NCI-H1436 treated with DMSO at 0.1 percent for 48 hours (cell line): ENCODE measurements around the gene CRACR2A.

Source experiments
- DNase-seq: peaks from one replicate; lab custom pipeline; 2025; lab: John Stamatoyannopoulos, UW

Gene CRACR2A

DNA sequence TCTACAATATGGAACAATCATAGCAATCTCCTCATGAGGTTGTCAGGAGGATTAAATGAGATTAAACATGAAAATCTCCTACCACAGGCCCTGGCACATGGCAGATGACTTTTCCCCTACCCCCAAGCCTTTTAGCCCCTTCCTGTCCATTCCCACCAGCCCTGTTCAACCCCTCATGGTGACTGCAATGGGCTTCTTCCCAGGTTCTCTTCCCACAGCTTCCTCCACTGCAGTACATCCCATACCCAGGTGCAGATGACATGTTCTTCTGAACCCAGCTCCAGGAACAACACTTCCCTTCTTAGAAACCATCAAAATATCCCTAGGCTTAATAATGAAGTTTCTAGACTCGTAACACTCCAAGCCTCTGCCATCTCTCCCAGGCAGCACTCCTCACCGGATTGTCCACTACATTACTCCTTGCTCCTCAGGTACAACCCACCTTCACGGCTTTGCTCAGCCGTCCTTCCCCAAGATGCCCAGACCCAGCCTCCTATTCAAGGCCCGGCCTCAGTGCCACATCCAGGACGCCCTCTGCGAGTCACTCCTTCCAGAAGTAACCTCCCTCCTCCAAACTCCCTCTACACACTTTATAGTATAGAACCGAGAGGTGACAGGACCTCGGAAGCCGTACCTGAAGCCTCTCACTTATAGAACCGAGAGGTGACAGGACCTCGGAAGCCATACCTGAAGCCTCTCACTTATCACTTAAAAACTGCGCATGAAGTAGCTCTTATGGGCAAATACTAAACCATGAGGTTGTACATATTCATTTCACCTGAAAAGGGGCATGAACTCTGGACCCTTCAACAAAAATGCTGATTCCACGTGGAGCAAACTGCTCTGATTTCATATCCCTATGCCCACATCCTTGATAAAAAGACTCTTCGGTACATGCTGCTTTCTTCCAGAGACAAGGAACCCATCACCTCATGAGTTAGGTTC lies 1.5 kb downstream of the CRACR2A start:
- no peak for DNase-seq

DNA sequence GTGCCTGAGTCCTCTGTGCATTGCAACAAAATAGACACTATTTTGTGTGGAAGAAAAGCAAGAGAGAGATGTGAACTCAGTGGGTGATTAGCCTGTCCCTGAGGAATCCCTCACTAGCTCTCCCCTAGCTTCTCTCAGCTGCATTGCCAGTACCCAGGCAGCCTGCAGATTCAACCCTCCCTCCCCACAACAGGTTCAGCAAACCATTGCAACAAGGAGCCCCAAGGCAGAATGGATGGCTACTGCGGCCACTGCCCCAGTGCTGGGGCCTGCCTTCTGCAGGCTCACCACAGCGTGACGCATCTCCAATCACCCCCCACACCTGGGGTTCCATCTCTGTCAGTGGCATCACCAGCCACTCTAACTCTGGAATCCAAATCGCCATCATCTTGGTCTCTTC lies 2.3 kb downstream of the CRACR2A start:
- no peak for DNase-seq

DNA sequence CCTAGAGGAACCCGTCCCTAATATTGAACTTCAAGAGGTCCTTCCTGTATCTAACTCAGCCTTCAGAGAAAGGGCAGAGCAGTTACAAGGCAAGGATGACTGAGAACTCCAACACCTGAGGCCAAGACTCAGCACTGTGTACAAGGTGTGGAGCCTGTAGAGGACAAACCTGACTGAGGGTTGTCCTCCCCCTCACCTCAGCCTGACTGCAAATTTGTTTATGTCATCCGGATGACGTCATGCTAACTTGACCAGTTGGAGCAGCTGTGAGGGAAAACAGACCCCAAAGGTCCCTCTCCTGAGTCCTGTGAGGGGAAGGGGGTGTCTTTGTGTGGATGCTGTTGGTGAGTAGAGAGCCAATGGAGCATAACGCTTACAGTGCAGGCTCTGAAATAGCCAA lies 4.3 kb downstream of the CRACR2A start:
- DNase-seq: no peak

DNA sequence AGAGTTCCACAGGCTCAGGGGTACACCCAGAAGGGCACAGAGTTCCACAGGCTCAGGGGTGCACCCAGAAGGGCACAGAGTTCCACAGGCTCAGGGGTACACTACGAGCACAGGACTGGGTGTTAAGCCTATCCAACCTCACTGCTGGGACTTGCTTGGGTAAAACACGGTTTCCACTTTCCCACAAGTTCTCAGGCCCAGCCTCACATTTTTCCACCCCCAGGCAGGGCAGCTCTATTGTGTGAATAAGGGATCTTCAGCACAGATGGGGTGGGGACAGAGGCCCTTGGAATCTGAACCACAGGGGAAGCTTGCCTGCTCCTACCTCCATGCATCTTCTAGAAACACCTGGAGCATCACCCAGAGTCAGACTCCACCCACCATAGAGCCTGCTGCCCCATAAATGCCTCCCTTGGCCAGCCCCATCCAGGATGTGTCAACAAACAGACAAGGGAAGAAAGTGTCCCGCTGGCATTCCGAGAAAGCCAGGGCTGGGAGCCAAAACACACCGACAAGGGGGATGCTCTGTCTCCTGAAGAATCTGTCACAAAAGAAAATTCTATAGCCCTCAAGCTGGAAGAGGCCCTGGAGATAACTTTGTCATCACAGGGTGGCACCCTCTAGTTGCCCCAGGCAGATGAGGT lies 4.8 kb downstream of the CRACR2A start:
- no peak for DNase-seq

DNA sequence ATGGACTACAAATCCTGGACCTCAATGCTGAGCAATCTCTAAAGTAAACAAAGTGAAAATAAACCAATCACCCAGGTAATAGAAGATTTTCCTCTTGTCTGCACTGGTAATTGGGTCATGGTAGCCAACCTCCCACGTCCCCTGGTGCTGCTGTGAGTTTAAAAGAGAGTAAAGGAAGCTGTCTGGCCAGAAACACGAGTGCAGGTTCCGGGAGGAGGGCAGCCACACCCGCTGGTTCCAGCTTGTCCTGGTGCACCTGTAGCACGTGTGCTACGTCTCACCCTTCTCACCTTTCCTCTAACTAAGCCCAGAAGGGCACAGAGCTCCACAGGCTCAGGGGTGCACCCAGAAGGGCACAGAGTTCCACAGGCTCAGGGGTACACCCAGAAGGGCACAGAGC lies 5.4 kb downstream of the CRACR2A start:
- DNase-seq: no peak

DNA sequence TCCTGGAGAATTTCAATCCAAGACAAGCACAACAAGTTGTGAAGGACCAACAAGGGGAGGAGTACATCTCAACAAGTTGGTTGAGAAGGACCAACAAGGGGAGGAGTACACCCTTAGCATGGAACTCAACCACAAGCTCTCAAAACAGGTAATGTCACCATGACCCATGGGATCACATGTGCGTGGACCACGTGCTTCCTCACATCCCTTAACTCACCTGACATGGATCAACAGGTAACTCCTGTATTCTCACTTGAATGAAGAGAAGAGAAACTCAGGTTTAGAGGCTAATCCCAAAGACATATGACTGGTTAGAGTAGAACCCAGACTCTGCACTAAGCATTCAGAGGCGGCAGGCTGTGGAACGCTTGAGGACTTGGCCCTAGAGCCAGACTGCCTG lies 6.2 kb downstream of the CRACR2A start:
- no peak for DNase-seq

DNA sequence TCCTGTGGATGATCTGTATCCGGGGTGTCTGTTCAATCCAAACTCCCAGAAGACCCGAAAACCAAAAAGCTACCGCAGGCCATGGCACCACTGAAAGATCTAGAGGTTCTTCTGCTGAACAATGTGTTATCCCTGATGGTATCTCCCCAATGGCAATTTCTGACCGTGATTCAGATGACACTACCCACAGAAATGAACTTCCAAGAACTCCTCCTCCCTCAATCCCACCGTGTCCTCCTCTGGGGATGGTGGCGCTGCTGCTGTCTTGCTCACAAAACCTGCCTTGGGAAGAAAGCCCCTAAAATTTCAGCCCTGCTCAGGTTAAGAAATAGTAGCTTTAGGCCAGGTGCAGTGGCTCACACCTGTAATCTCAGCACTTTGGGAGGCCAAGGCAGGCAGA lies 7.8 kb downstream of the CRACR2A start:
- no peak for DNase-seq

DNA sequence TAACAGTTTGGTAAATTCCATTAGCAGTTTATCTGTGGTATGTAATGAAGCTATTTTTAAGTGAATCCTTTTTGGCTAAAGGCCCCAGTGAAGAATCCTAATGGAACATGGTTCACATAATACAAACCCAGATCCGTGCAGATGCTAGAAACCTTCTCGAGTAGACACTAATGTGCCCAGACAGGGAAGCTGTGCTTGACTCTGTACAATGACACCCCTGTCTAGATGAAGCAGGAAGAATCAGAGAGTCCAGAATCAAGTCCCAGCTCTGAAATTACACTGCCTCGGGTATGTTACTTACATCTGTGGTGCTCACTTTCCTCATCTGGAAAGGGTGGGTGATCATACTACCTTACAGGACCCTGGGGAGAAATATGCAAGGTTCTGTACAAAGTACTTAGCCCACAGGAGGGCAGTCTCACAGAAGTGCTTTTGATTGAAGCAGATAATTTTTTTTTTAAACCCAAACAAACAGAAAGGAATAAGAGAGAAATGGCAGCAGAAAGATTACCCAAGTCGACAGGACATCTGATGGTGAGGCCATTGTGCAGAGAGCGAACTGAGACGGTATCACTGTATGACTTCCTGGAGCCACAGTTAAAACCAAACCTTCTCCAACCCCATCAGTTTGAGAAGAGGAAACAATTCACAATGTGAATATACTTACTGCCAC lies 8.5 kb downstream of the CRACR2A start:
- DNase-seq: no peak

DNA sequence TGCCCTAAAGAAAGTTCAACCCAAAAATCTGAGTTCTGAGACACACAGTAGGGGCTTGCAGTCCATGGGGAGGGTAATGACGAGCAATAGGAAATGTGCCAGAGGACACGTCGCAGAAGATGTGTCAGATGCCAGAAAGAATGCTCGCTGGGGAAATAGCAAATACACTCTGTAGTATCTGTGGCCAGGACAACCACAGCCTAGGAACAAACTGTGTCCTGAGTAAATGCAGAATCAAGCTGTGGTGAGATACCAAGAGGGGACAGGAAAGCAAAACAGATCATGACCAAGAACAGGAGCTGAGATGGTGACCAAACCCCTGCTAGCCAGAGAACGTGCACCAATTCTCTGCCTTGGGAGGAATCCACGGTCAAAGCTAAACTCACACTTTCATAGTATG lies 9.1 kb downstream of the CRACR2A start:
- DNase-seq: no peak

DNA sequence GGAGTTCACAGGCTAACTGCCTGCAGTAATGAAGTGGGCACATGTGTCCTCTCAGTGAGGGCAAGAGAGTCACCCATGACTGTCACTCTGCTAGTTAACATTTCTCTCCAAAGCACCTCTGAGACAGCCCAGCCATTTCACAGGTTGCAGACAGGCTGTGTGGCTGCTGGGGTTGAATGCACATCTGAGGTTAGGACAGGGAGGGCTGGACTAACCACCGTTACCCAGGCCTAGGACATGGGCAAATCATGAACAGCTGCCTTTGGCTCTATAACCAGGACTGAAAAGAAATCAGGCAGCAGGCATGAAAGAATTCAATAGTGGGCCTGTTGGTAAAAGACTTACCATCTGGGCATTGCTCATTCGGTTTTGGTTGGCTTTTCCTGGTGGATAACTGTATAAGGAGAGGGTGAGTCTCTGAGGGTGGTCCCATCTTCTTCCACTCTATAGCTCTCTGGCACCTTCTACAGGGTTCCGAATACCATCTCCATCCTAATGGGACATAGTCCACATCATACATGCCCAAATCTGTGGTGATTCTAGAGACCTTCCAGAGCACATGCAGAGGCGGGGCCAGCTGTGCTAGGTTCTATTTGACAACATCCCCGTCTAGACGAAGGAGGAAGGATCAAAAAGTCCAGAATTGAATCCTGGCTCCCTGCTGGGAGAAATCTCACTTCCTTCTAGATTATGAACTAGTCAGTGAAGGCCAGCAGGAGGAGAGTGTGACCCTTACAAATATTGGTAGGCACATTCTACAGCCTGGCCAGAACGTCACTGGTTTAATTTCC lies 10.8 kb downstream of the CRACR2A start:
- no peak for DNase-seq

DNA sequence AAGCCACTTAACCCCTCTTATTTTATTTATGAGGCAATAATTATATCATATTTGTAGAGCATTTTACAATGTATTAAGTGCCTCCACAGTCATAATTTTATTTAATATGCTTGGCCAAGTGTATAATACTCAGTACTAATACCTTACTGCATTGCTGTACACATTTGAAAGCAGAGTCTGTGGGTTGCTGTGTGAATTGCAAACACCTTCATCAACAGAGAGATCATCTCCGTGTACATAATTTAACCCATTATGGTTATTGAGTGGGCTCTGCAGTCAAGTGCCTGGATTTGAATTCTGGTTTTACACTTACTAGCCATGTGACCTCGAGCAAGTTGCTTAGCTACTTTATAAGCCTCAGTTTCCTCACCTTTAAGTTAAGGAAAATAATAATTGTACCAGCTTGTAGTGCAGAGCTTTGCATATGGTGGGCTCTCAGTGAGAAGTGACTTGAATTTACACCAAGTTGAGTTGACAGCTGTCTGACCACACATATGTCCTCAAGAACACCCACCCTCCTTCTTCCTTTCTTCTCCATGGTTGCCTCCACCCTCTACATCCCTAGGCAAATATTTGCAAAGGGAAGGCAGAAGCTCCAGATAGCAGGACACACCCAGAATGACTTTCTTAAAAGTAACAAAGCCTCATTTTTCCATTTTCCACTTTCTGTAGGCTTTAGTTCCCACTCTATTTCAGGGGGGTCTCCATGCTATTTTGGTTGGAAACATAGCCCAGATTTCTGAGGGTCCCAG lies 12.3 kb downstream of the CRACR2A start:
- no peak for DNase-seq

DNA sequence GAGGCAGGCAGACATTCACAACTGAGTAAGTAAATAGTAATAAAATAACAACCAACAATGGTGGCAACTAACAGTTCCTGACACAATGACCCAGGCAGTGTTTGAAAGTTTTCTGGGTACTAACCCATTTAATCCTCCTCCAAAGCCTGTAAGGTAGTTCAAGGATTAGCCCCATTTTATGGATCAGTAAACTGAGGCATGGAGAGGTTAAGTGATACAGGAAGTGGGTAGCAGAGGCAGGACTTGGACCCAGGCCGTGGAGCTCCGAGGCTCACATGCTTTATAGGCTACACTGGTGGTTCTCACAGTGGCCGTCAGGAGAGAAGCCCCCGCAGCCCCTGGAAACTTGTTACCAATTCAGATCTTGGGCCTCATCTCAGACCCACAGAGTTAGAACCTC lies 17.5 kb downstream of the CRACR2A start:
- no peak for DNase-seq

DNA sequence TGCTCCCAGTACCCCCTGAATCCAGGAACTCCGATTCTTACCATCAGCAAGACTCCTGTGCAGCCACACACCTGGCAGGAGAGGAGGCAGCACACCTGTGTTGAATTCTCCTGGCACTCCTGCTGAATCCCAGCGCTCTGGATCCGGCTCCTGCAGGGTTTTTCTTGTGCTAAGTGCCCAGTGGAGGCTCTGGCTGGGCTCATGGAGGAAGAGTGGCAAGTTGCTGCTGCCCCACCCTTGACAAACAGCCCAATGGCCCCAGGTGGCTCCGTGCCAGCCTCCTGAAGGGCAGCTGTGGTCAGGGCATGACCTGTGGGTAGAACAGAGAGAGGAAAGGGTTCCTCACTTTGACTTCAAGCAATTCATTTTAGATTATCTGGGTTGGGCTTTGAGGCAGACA lies 20.0 kb downstream of the CRACR2A start:
- DNase-seq: no peak

DNA sequence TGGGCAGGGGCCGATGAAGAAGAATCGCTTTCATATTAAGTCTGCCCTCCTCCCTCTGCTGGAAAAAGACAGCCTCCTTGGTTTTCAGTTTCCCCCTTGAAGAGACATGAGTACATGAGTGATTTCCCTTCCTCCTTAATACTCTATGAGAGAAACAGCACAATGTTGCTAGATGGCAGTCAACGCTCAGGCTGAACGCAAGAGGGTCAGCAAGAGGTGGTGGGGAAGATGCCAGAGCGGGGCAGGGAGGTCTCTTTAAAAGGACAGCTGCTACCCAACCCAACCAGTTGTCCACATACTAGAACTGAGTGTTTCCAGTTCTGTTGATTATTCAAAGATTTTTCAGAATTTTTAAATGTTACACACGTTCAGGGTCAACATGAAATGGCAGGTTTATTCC lies 22.8 kb downstream of the CRACR2A start:
- DNase-seq: no peak

DNA sequence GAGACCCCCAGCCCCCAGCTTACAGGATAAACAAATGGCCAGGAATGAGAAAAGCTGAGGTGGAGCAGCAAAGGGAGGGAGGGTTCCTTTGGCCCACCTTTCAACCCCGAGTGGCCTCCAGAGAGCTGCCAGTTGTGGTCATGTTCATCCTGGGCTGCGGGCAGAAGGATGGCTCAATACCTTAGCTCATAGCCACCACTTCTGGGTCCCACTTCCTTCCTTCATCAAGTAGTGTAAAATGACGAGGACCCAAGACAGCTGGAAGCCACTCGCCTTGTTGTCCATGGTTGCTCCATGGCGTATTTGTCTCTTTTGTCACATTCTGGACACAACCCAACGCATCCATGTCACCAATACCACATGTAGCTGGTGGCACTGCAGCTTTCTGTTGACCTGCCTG lies 24.2 kb downstream of the CRACR2A start:
- no peak for DNase-seq

DNA sequence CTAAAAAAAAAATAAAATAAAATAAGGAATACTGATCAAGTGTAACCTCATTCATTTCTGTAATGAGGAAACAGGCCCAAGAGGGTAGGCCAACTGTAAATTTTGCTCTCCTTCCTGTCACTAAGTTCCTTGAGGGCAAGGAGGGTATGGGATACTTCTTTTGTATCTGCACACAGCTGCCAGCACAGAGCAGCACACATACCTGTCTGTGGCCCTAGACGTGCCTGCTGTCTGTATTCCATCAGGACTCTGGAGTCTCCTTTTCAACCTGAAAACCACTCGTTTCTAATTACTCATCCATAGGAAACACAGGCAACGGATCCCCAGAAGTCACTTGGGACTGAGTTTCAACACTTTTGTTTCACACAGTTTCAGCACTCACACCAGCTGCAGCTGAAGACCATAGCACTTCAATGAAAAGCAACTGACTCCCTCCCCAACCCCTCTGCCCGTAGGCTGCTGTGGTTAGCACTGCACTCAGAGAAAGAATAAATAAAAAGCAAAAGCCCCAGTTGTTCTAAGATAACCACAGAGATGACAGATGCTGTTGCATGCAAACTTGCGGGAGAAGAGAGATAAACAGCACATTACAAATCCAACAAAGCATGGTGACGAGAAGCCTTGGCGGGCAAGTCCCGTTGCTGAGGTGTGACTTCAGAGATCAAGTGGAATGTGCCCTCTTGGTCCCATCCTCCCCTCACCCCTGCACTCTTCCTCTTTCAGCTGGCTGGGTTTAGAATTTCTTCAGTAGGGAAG lies 24.9 kb downstream of the CRACR2A start:
- no peak for DNase-seq

DNA sequence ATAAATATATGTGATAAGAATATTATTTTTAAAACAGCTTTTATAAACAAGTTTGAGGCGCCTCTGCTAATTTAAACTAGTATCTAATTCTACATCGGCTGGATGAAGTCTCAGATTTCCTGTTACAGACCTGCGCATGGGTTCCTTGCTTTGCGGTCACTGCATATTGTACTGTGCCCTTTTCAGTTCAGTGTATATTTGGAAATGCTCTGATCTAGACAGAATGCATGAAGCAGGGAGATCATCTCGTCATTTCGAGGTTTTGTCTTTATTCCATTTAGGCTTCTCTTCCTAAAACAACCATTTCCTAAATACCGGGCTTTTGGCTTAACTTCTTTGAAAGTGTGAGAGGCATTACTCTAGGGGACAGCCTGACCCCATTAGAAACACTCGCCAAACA lies 25.6 kb downstream of the CRACR2A start:
- no peak for DNase-seq

DNA sequence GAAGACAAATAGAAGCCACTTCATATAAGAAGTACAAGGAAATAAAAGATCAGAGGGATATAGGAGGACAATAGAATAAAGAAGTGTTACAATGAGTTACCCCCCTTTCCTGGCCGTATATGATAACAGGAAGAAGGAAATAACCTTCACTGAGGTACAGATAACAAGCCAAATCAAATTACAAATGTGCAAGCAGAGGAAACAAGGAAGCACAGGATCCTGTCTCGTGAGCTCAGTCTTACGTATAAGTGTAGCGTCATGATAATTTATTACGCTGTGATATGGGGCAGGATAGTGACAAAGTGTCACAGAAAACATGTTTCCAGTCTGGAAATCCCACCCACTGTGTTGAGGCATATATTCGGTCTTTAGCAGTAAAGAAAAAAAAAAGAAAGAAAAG lies 26.5 kb downstream of the CRACR2A start:
- no peak for DNase-seq

DNA sequence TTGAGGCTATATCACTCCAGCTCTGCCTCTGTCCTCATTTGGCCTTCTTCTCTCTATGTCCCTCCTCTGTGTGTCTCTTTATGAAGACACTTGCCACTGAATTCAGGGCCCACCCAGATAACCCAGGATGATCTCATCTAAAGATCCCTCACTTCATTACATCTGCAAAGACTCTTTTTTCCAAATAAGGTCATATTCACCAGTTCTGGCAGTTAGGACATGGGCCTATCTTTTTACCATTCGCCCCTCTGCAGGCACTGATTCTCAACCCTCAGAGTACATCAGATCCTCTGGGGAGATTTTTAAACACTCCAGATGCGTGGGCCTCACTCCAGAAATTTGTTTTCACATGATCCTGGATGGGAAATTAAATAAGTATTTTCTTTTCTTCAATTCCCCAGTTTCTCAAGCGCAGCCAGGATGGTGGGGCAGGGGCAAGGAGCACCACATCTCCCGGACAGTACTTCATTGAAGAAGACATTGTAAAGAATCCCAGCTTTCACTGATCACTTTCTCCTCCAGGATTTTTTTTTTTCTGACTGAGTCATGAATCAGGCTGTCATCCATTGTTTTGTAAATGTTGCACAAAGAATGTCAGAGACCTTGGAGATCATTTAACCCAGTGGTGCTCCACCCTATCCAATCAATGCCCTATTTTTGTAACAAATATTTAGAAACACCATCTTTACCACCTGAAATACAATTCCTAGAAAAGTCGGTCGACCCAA lies 27.4 kb downstream of the CRACR2A start:
- DNase-seq: no peak
